WTC11 (cell line): ENCODE data around the gene SFT2D2.

ENCODE experiments used
- CREB1 ChIP-seq: sonication (generic); formaldehyde crosslinking; IDR thresholded peaks from 2 replicates; pipeline ENCODE4 v1.8.0; 2023; ENCODE audit warnings: mild to moderate bottlenecking, missing genetic modification reagents
- NR1H2 ChIP-seq: sonication (generic); formaldehyde crosslinking; IDR thresholded peaks from 2 replicates; pipeline ENCODE4 v1.9.0; 2021; ENCODE audit warnings: mild to moderate bottlenecking, moderate library complexity, missing genetic modification reagents
- RELA ChIP-seq: sonication (generic); formaldehyde crosslinking; IDR thresholded peaks from 2 replicates; pipeline ENCODE4 v1.8.1; 2022; ENCODE audit warnings: missing genetic modification reagents, mild to moderate bottlenecking, borderline replicate concordance
- TP53 ChIP-seq: sonication (generic); formaldehyde crosslinking; IDR thresholded peaks from 2 replicates; pipeline ENCODE4 v1.8.1; 2023; ENCODE audit warnings: mild to moderate bottlenecking, missing genetic modification reagents
- TF ChIP-seq, protein P1 (sequence below): sonication (generic); formaldehyde crosslinking; conservative IDR thresholded peaks from 2 replicates; pipeline ENCODE4 v1.8.1; 2022; ENCODE audit warnings: mild to moderate bottlenecking, missing genetic modification reagents
- TF ChIP-seq, protein P2 (sequence below): sonication (generic); formaldehyde crosslinking; IDR thresholded peaks from 2 replicates; pipeline ENCODE4 v1.8.1; 2022; ENCODE audit warnings: mild to moderate bottlenecking, missing genetic modification reagents, moderate library complexity, borderline replicate concordance
- TF ChIP-seq, protein P3 (sequence below): fragments of 200-600 bp; IDR thresholded peaks from 2 replicates; pipeline ENCODE4 v1.8.0; 2022; ENCODE audit warnings: antibody characterized with exemption
- TF ChIP-seq, protein P4 (sequence below): sonication (generic); formaldehyde crosslinking; IDR thresholded peaks from 2 replicates; pipeline ENCODE4 v1.8.1; 2022; ENCODE audit warnings: low read depth, mild to moderate bottlenecking, moderate library complexity, missing genetic modification reagents, borderline replicate concordance

DNA sequence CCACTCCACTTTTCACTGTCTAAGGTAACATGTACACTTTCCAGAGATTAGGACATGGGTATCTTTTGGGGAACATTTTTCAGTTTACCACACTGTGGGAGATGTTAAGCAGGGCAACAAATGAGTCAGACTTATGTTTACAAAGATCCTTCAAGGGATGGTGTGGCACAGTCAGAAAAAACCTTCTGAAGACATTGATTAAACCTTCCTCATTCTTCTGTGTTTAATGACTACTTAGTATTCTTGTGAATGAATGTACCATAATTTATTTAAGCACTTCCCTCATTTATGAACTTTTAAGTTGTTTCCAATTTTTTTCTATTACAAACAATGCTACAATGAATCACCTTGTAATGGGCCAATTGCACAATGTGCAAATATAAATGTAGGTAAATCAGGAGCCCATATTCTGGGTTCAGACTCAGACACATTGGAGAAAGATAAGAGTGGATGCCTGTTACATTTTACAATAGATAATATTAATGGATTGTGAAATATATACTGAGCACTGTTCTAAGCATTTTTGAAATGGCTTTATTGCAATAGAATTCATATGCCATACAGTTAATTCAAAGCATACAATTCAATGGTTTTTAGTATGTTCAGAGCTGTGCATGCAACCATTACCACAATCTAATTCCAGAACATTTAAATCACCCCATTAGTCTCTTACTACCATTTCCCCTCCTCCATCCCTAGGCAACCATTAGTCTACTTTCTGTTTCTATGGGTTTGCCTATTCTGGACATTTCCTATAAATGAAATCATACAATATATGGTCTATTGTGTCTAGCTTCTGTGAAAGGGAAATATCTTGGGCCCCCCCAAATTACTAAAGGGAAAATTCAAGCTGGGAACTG, 1.9 kb upstream of the SFT2D2 start:
- TF ChIP-seq, protein P1, sequence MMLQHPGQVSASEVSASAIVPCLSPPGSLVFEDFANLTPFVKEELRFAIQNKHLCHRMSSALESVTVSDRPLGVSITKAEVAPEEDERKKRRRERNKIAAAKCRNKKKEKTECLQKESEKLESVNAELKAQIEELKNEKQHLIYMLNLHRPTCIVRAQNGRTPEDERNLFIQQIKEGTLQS: no peak
- no peak for TF ChIP-seq RELA (CRISPR knock-in tag)
- TF ChIP-seq, protein P2, sequence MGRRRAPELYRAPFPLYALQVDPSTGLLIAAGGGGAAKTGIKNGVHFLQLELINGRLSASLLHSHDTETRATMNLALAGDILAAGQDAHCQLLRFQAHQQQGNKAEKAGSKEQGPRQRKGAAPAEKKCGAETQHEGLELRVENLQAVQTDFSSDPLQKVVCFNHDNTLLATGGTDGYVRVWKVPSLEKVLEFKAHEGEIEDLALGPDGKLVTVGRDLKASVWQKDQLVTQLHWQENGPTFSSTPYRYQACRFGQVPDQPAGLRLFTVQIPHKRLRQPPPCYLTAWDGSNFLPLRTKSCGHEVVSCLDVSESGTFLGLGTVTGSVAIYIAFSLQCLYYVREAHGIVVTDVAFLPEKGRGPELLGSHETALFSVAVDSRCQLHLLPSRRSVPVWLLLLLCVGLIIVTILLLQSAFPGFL (CRISPR knock-in tag): no peak
- no peak for TF ChIP-seq NR1H2 (CRISPR knock-in tag)
- TF ChIP-seq, protein P3, sequence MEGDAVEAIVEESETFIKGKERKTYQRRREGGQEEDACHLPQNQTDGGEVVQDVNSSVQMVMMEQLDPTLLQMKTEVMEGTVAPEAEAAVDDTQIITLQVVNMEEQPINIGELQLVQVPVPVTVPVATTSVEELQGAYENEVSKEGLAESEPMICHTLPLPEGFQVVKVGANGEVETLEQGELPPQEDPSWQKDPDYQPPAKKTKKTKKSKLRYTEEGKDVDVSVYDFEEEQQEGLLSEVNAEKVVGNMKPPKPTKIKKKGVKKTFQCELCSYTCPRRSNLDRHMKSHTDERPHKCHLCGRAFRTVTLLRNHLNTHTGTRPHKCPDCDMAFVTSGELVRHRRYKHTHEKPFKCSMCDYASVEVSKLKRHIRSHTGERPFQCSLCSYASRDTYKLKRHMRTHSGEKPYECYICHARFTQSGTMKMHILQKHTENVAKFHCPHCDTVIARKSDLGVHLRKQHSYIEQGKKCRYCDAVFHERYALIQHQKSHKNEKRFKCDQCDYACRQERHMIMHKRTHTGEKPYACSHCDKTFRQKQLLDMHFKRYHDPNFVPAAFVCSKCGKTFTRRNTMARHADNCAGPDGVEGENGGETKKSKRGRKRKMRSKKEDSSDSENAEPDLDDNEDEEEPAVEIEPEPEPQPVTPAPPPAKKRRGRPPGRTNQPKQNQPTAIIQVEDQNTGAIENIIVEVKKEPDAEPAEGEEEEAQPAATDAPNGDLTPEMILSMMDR: no peak
- no peak for TF ChIP-seq TP53
- TF ChIP-seq, protein P4, sequence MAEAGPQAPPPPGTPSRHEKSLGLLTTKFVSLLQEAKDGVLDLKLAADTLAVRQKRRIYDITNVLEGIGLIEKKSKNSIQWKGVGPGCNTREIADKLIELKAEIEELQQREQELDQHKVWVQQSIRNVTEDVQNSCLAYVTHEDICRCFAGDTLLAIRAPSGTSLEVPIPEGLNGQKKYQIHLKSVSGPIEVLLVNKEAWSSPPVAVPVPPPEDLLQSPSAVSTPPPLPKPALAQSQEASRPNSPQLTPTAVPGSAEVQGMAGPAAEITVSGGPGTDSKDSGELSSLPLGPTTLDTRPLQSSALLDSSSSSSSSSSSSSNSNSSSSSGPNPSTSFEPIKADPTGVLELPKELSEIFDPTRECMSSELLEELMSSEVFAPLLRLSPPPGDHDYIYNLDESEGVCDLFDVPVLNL: no peak
- no peak for TF ChIP-seq CREB1
